Stomach (tissue), 9 donors: ENCODE data around the gene PRCP. TPM values are rescaled to one million over a fixed set of nuclear protein-coding genes. Genes with fewer than 3 reads are reported as not detected.

Experiments
- DNase-seq, 2 donors: peaks; one replicate each; pipeline versions ENCODE4 v3.0.0 to v3.0.0-alpha.2; 2013 to 2019
- H3K27ac ChIP-seq, 5 donors: fragments of 200-600 bp in 4 of 5; sonication (generic) in 4 of 5; one replicate each; pipeline ENCODE4 v1.5.1; 2013 to 2019; ENCODE audit warnings: mild to moderate bottlenecking in 1 of 5, moderate library complexity in 1 of 5
- H3K27me3 ChIP-seq, 3 donors: fragments of 200-600 bp; sonication (generic); one replicate each; pipeline ENCODE4 v1.5.1; 2017 to 2019; ENCODE audit warnings: mixed run types in 1 of 3
- H3K36me3 ChIP-seq, 4 donors: fragments of 200-600 bp; sonication (generic); 1 replicate in 3 of 4; 2 replicates in 1 of 4; pipeline ENCODE4 v1.5.1; 2016 to 2019
- H3K4me1 ChIP-seq, 4 donors: fragments of 200-600 bp; sonication (generic); one replicate each; pipeline ENCODE4 v1.5.1; 2016 to 2019
- H3K4me3 ChIP-seq, 4 donors: fragments of 200-600 bp; sonication (generic) in 3 of 4; one replicate each; pipeline ENCODE4 v1.5.1; 2016 to 2019; ENCODE audit warnings: mild to moderate bottlenecking in 1 of 4
- H3K9me3 ChIP-seq, 4 donors: fragments of 200-600 bp; sonication (generic); one replicate each; pipeline ENCODE4 v1.5.1; 2016 to 2019
- CTCF ChIP-seq, 7 experiments: fragments of 450-650 bp in 4 of 7; fragments of 200-600 bp in 3 of 7; sonication (generic) in 3 of 7; IDR thresholded peaks; one replicate each; pipeline ENCODE4 v1.5.1; 2016 to 2019; ENCODE audit warnings: antibody characterized with exemption in 7 of 7, control low read depth in 2 of 7, mild to moderate bottlenecking in 1 of 7
- EP300 ChIP-seq: sonication (generic); formaldehyde crosslinking; IDR thresholded peaks from one replicate; pipeline ENCODE4 v1.6.1; 2017; ENCODE audit warnings: antibody characterized with exemption
- POLR2A ChIP-seq, 4 donors: fragments of 450-650 bp; IDR thresholded peaks; one replicate each; pipeline ENCODE4 v1.6.1; 2016; ENCODE audit warnings: antibody characterized with exemption in 4 of 4, control low read depth in 2 of 4, mild to moderate bottlenecking in 1 of 4, moderate library complexity in 1 of 4
- POLR2AphosphoS5 ChIP-seq, 3 donors: sonication (generic); formaldehyde crosslinking; IDR thresholded peaks; one replicate each; pipeline ENCODE4 v1.6.1; 2016; ENCODE audit warnings: antibody characterized with exemption in 3 of 3
- WGBS, 5 donors: extraction: QIAGEN DNeasy Blood & Tissue Kit in 3 of 5; methylation state at CpG; one replicate each; pipeline versions ENCODE4 v1.1.5 to v1.1.7; 2013 to 2018; 5-methylcytosine and 5-hydroxymethylcytosine counted together
- intact Hi-C: fragments of 100-400 bp; cut with DNase I; formaldehyde crosslinking; loops from one replicate; pipeline ENCODE4 v1.15.1; 2023; ENCODE audit warnings: low total_unique reads
- polyA plus RNA-seq, 3 donors: library from polyadenylated mRNA; stranded (reverse); fragments of 200-250 nt; gene quantifications; one replicate each; pipeline ENCODE4 v1.2.3, GENCODE V29; 2013
- total RNA-seq, 5 donors: library from RNA; depleted of rRNA; stranded (reverse); fragments of >200 nt; gene quantifications; one replicate each; pipeline versions ENCODE4 v1.1.0 to v1.2.3, GENCODE V29; 2014 to 2016
- donor health status: healthy with polysubstance abuse.
- donor health status: Bipolar disorder and iron deficiency.
- donor health status: healthy.

Gene PRCP
- total and polyA plus RNA-seq, 8 donors = 6.4 to 70.1 (median 29.7) TPM

DNA sequence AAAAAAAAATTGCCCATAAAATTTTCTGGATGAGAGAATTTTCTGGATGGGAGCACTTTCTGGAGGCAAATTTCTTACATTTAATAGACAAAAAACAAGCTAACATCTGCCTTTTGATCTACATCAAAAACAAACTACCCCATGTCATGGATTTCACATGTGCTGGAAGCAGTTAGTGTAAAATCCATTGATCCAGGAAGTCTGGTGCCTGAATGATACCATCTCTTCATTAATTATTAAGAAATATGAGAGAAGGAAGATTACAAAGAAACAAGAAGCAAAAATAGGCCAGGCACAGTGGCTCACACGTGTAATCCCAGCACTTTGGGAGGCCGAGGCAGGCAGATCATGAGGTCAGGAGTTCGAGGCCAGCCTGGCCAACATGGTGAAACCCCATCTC lies 113.4 kb downstream of the PRCP start:
- Histone ChIP-seq H3K27me3 (no peaks in the 10 kb centered on the region), H3K9me3 (peaks cover 0 to 7% (median 2%) of the 10 kb centered on the region in 4 donors), H3K27ac (no peak overlapping the region), H3K4me3 (no peak overlapping the region), H3K36me3 (no peaks in the 10 kb centered on the region), H3K4me1 (no peaks in the 10 kb centered on the region)
- no peak for DNase-seq
- TF ChIP-seq POLR2A (IDR thresholded peaks at IDR 0.05) (no peak), POLR2AphosphoS5 (IDR thresholded peaks at IDR 0.05) (no peak), EP300 (no peak), CTCF (IDR thresholded peaks at IDR 0.05) (no peak)
- intact Hi-C loops = no loop called here
- WGBS, 5 donors = 64 to 84% (median 81%) methylated on average over 3 of the region's 3 CpGs

GRCh38 chr11:82786001-82786400 lies 114.2 kb downstream of the PRCP start:
- intact Hi-C loops = no loop called here
- peaks cover 0 to 7% (median 2%) of the 10 kb centered on the region in 4 donors for H3K9me3 ChIP-seq
- TF ChIP-seq EP300 (no peak), CTCF (IDR thresholded peaks at IDR 0.05) (no peak), POLR2A (IDR thresholded peaks at IDR 0.05) (no peak), POLR2AphosphoS5 (IDR thresholded peaks at IDR 0.05) (no peak)
- no peak for DNase-seq
- no peak overlapping the region for H3K27ac ChIP-seq
- no peaks in the 10 kb centered on the region for H3K4me1 ChIP-seq
- 81 to 96% (median 87%) methylated on average over 2 of the region's 2 CpGs for WGBS, 5 donors
- H3K4me3 ChIP-seq = no peak overlapping the region
- no peaks in the 10 kb centered on the region for H3K27me3 ChIP-seq
- H3K36me3 ChIP-seq = no peaks in the 10 kb centered on the region

DNA sequence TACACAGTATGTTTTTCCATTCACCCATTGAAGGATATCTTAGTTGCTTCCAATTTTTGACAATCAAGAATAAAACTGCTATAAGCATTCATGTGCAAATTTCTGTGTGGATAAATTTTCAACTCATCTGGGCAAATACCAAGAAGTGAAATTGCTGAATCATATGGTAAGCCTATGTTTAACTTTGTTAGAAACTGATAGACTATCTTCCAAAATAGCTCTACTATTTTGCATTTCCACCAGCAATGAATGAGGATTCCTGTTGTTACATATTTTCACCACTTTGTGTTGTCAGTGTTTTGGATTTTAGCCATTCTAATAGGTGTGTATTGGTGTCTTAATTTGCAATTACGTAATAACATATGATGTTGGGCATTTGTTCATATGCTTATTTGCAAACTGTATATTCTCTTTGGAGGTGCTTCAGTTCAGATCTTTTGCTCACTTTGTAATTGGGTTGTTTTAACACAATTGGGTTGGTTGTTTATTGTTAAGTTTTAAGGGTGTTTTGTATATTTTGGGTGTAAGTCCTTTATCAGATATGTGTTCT lies 117.3 kb downstream of the PRCP start:
- Histone ChIP-seq H3K4me1 (no peaks in the 10 kb centered on the region), H3K27ac (no peak overlapping the region), H3K4me3 (no peak overlapping the region), H3K9me3 (peaks cover 0 to 7% (median 2%) of the 10 kb centered on the region in 4 donors), H3K27me3 (no peaks in the 10 kb centered on the region), H3K36me3 (no peaks in the 10 kb centered on the region)
- intact Hi-C loops = no loop called here
- DNase-seq = no peak
- TF ChIP-seq CTCF (IDR thresholded peaks at IDR 0.05) (no peak), EP300 (no peak), POLR2AphosphoS5 (IDR thresholded peaks at IDR 0.05) (no peak), POLR2A (IDR thresholded peaks at IDR 0.05) (no peak)
- 80 to 95% (median 91%) methylated on average over 1 of the region's 1 CpG for WGBS, 5 donors

GRCh38 chr11:82778776-82779175 lies 121.5 kb downstream of the PRCP start:
- no peak for DNase-seq
- Histone ChIP-seq H3K9me3 (peaks cover 0 to 33% (median 18%) of the 10 kb centered on the region in 4 donors), H3K27ac (no peak overlapping the region), H3K27me3 (no peaks in the 10 kb centered on the region), H3K36me3 (no peaks in the 10 kb centered on the region), H3K4me3 (no peak overlapping the region), H3K4me1 (no peaks in the 10 kb centered on the region)
- 73 to 82% (median 79%) methylated on average over 1 of the region's 1 CpG for WGBS, 5 donors
- TF ChIP-seq POLR2A (IDR thresholded peaks at IDR 0.05) (no peak), CTCF (IDR thresholded peaks at IDR 0.05) (no peak), EP300 (no peak), POLR2AphosphoS5 (IDR thresholded peaks at IDR 0.05) (no peak)
- intact Hi-C loops = no loop called here
